ENCODE measurements around the gene MYRF. TPM values are rescaled to one million over a fixed set of nuclear protein-coding genes. Genes with fewer than 3 reads are reported as not detected.

The MYRF gene
- total and polyA plus RNA-seq, 9 of the 15 experiments (the other 6 are each of a cell fraction or from before 2014, with no cell fraction given) = 2.3 to 25.8 (median 7.1) TPM

DNA sequence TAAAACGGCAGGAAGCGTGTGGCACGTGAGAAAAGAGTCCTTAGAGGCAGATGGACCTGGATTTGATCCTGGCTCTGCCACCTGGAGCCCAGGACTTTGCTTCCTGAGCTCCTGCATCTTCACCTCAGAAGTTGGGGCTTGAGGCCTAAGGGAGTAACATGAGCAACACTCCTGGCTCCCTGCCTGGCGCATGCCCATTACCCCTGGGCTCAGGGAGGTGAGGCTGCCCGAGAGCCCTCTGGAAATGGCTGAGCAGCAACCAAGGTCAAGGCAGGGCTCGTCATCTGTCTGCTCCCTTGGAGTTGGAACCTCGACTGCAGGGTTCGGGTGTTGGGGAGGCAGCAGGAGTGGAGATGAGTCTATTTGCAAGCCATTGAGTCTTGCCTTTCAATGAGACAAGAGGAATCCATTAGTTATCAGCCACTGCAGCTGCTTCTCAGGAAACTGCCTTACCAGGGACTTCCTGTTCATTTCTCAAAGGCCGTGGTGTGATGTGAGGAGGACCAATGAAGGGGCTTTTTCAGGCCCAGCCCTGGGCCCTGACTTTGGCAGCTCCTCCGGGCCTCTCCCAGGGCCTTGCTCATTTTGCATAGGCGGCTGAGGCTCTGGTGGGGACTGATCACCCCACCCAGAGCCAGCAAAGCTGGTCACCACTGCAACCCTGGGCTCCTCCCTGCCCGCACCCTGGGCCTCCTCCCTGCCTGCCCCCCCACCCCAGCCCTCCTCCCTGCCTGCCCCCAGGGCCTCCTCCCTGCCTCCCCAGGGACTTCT, 82.0 kb downstream of the MYRF start (continued):
- TF ChIP-seq AFF4 (CRISPR knock-in tag; IDR thresholded peaks at IDR 0.05) (no peak), NR2C2 (CRISPR knock-in tag; IDR thresholded peaks at IDR 0.05) (no peak), NR2C2 (tag; IDR thresholded peaks at IDR 0.05) (peak; percentile 73; the same call in 1 of the 2 replicates), HSF4 (CRISPR knock-in tag; IDR thresholded peaks at IDR 0.05; ENCODE audit: borderline replicate concordance) (peak; percentile 9; the same call in 1 of the 2 replicates), ZNF766 (CRISPR knock-in tag; conservative IDR thresholded peaks at IDR 0.05) (peak; percentile 86; the same call in 1 of the 2 replicates), POLR3A (IDR thresholded peaks at IDR 0.05; ENCODE audit: borderline replicate concordance, extremely low read depth, insufficient read depth, insufficient read length) (no peak), HNRNPH1 (optimal IDR thresholded peaks at IDR 0.05; ENCODE audit: low read depth, low read length) (no peak), YBX1 (IDR thresholded peaks at IDR 0.05) (no peak), KLF13 (tag; IDR thresholded peaks at IDR 0.05; ENCODE audit: borderline replicate concordance, low read depth) (peak; percentile 42; the same call in 1 of the 2 replicates), GATAD2A (IDR thresholded peaks at IDR 0.05) (no peak), ZNF212 (CRISPR knock-in tag; IDR thresholded peaks at IDR 0.05) (no peak), ZNF263 (CRISPR knock-in tag; IDR thresholded peaks at IDR 0.05; ENCODE audit: borderline replicate concordance) (peak; percentile 98), HMGXB4 (CRISPR knock-in tag; IDR thresholded peaks at IDR 0.05) (no peak), SRSF7 (optimal IDR thresholded peaks at IDR 0.05; ENCODE audit: low read depth, low read length) (no peak), MEF2D (tag; conservative IDR thresholded peaks at IDR 0.05; ENCODE audit: low read depth) (0 out of 2 replicates have a peak, but pooled peaks have one; percentile 52), RBM14 (IDR thresholded peaks at IDR 0.05; ENCODE audit: borderline replicate concordance, insufficient read depth, low read depth, low read length) (no peak)
- TF ChIP-seq, protein P1, sequence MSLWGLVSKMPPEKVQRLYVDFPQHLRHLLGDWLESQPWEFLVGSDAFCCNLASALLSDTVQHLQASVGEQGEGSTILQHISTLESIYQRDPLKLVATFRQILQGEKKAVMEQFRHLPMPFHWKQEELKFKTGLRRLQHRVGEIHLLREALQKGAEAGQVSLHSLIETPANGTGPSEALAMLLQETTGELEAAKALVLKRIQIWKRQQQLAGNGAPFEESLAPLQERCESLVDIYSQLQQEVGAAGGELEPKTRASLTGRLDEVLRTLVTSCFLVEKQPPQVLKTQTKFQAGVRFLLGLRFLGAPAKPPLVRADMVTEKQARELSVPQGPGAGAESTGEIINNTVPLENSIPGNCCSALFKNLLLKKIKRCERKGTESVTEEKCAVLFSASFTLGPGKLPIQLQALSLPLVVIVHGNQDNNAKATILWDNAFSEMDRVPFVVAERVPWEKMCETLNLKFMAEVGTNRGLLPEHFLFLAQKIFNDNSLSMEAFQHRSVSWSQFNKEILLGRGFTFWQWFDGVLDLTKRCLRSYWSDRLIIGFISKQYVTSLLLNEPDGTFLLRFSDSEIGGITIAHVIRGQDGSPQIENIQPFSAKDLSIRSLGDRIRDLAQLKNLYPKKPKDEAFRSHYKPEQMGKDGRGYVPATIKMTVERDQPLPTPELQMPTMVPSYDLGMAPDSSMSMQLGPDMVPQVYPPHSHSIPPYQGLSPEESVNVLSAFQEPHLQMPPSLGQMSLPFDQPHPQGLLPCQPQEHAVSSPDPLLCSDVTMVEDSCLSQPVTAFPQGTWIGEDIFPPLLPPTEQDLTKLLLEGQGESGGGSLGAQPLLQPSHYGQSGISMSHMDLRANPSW (CRISPR knock-in tag; IDR thresholded peaks at IDR 0.05) = no peak

Data from K562 (cell line).